Esophagus muscularis mucosa (tissue), 4 donors: ENCODE data around the gene COL10A1. TPM values are rescaled to one million over a fixed set of nuclear protein-coding genes. Genes with fewer than 3 reads are reported as not detected.

ENCODE experiments used
- DNase-seq: peaks from one replicate; pipeline ENCODE4 v3.0.0-alpha.2; 2017; ENCODE audit errors: extremely low spot score
- H3K27ac ChIP-seq, 4 donors: fragments of 200-600 bp; sonication (generic); replicated peaks in 1 of 4; 1 replicate in 3 of 4; 2 replicates in 1 of 4; pipeline ENCODE4 v1.5.1; 2016 to 2019; ENCODE audit warnings: mild to moderate bottlenecking in 1 of 4
- H3K27me3 ChIP-seq, 4 donors: fragments of 200-600 bp; sonication (generic); one replicate each; pipeline versions ENCODE4 v1.5.1 to v1.6.0; 2016 to 2019
- H3K36me3 ChIP-seq, 4 donors: fragments of 200-600 bp; sonication (generic); one replicate each; pipeline ENCODE4 v1.5.1; 2016 to 2019
- H3K4me1 ChIP-seq, 4 donors: fragments of 200-600 bp; sonication (generic); one replicate each; pipeline ENCODE4 v1.5.1; 2016 to 2019
- H3K4me3 ChIP-seq, 4 donors: fragments of 200-600 bp; sonication (generic); 1 replicate in 2 of 4; 2 replicates in 2 of 4; pipeline ENCODE4 v1.5.1; 2016 to 2019; ENCODE audit warnings: mild to moderate bottlenecking in 4 of 4, moderate library complexity in 1 of 4
- H3K9me3 ChIP-seq, 4 donors: fragments of 200-600 bp; sonication (generic); 1 replicate in 3 of 4; 2 replicates in 1 of 4; pipeline ENCODE4 v1.5.1; 2016 to 2019
- CTCF ChIP-seq, 3 experiments: fragments of 200-600 bp in 2 of 3; fragments of 450-650 bp in 1 of 3; sonication (generic) in 2 of 3; IDR thresholded peaks; one replicate each; pipeline ENCODE4 v1.5.1; 2017 to 2019; ENCODE audit warnings: antibody characterized with exemption in 3 of 3, mild to moderate bottlenecking in 2 of 3, moderate library complexity in 1 of 3
- EP300 ChIP-seq: sonication (generic); formaldehyde crosslinking; IDR thresholded peaks from one replicate; pipeline ENCODE4 v1.6.1; 2017; ENCODE audit warnings: antibody characterized with exemption
- POLR2A ChIP-seq: fragments of 450-650 bp; IDR thresholded peaks from one replicate; pipeline ENCODE4 v1.6.1; 2017; ENCODE audit warnings: antibody characterized with exemption, moderate library complexity, mild to moderate bottlenecking, low read depth
- POLR2AphosphoS5 ChIP-seq, 2 donors: sonication (generic); formaldehyde crosslinking; IDR thresholded peaks; one replicate each; pipeline ENCODE4 v1.6.1; 2017; ENCODE audit warnings: antibody characterized with exemption in 2 of 2
- WGBS: methylation state at CpG from one replicate; pipeline ENCODE4 v1.1.5; 2018; 5-methylcytosine and 5-hydroxymethylcytosine counted together
- intact Hi-C: fragments of 100-400 bp; cut with DNase I; formaldehyde crosslinking; loops from one replicate; pipeline ENCODE4 v1.15.1; 2023
- total RNA-seq, 4 donors: library from RNA; depleted of rRNA; stranded (reverse); fragments of >200 nt; gene quantifications; one replicate each; pipeline versions ENCODE4 v1.1.0 to v1.2.1, GENCODE V29; 2016

Gene COL10A1
- total RNA-seq, 4 donors from 2014 or later = not detected

GRCh38 chr6:116094041-116094440 lies 31.9 kb downstream of the COL10A1 start:
- intact Hi-C loops = no loop called here
- TF ChIP-seq CTCF (IDR thresholded peaks at IDR 0.05) = no peak
- no peak for TF ChIP-seq EP300
- no peak for TF ChIP-seq POLR2A
- TF ChIP-seq POLR2AphosphoS5 (IDR thresholded peaks at IDR 0.05) = no peak
- no peaks in the 10 kb centered on the region for H3K4me1 ChIP-seq
- H3K36me3 ChIP-seq = no peaks in the 10 kb centered on the region
- no peak overlapping the region for H3K4me3 ChIP-seq
- H3K27ac ChIP-seq = no peak overlapping the region
- DNase-seq = no peak
- no peaks in the 10 kb centered on the region for H3K27me3 ChIP-seq
- peaks cover 0 to 11% (median 8%) of the 10 kb centered on the region in 4 donors for H3K9me3 ChIP-seq
- 93% methylated on average over 3 of the region's 7 CpGs for WGBS

- intact Hi-C loops = no loop called here
- Histone ChIP-seq H3K36me3 (no peaks in the 10 kb centered on the region), H3K27ac (no peak overlapping the region), H3K27me3 (no peaks in the 10 kb centered on the region), H3K4me1 (no peaks in the 10 kb centered on the region), H3K4me3 (no peak overlapping the region), H3K9me3 (no peaks in the 10 kb centered on the region)
- WGBS = 84% methylated on average over 2 of the region's 2 CpGs
- TF ChIP-seq EP300 (no peak), POLR2AphosphoS5 (IDR thresholded peaks at IDR 0.05) (no peak), CTCF (IDR thresholded peaks at IDR 0.05) (no peak), POLR2A (no peak)
- no peak for DNase-seq
These were observed 35.7 kb downstream of the COL10A1 start for GRCh38 chr6:116090251-116090650.

GRCh38 chr6:116088946-116089345 lies 37.0 kb downstream of the COL10A1 start:
- no peak for TF ChIP-seq POLR2A
- no peak for TF ChIP-seq CTCF (IDR thresholded peaks at IDR 0.05)
- no peak for DNase-seq
- H3K36me3 ChIP-seq = no peaks in the 10 kb centered on the region
- intact Hi-C loops = no loop called here
- H3K9me3 ChIP-seq = no peaks in the 10 kb centered on the region
- no peak overlapping the region for H3K27ac ChIP-seq
- H3K27me3 ChIP-seq = no peaks in the 10 kb centered on the region
- no peaks in the 10 kb centered on the region for H3K4me1 ChIP-seq
- H3K4me3 ChIP-seq = no peak overlapping the region

GRCh38 chr6:116087437-116088027 lies 38.4 kb downstream of the COL10A1 start:
- 64% methylated on average over 4 of the region's 4 CpGs for WGBS
- TF ChIP-seq POLR2AphosphoS5 (IDR thresholded peaks at IDR 0.05) = no peak
- TF ChIP-seq CTCF (IDR thresholded peaks at IDR 0.05) = no peak
- TF ChIP-seq EP300 = no peak
- no peak for TF ChIP-seq POLR2A
- intact Hi-C loops = no loop called here
- no peak for DNase-seq
- H3K4me1 ChIP-seq = no peaks in the 10 kb centered on the region
- H3K27me3 ChIP-seq = no peaks in the 10 kb centered on the region
- no peaks in the 10 kb centered on the region for H3K36me3 ChIP-seq
- no peaks in the 10 kb centered on the region for H3K9me3 ChIP-seq
- no peak overlapping the region for H3K27ac ChIP-seq
- H3K4me3 ChIP-seq = no peak overlapping the region

GRCh38 chr6:116084284-116084683 lies 41.6 kb downstream of the COL10A1 start:
- no peaks in the 10 kb centered on the region for H3K27me3 ChIP-seq
- H3K36me3 ChIP-seq = no peaks in the 10 kb centered on the region
- H3K4me3 ChIP-seq = no peak overlapping the region
- intact Hi-C loops = no loop called here
- H3K27ac ChIP-seq = no peak overlapping the region
- 75% methylated on average over 2 of the region's 2 CpGs for WGBS
- no peak for TF ChIP-seq POLR2A
- no peak for TF ChIP-seq POLR2AphosphoS5 (IDR thresholded peaks at IDR 0.05)
- TF ChIP-seq EP300 = no peak
- no peak for TF ChIP-seq CTCF (IDR thresholded peaks at IDR 0.05)
- H3K4me1 ChIP-seq = no peaks in the 10 kb centered on the region
- no peaks in the 10 kb centered on the region for H3K9me3 ChIP-seq
- DNase-seq = no peak
